Esophagus squamous epithelium (tissue), 5 donors: ENCODE measurements around the gene RIMKLB. TPM values are rescaled to one million over a fixed set of nuclear protein-coding genes. Genes with fewer than 3 reads are reported as not detected.
"Not testable (repeated sequence)": the region's sequence is repeated elsewhere in the genome, so short reads cannot be mapped to it uniquely, and the experiment has no call there.

Source experiments
- DNase-seq: peaks from one replicate; lab custom pipeline; 2025; lab: John Stamatoyannopoulos, UW
- H3K27ac ChIP-seq, 4 donors: fragments of 200-600 bp; sonication (generic); one replicate each; pipeline ENCODE4 v1.5.1; 2016 to 2019; ENCODE audit warnings: mild to moderate bottlenecking in 1 of 4
- H3K27me3 ChIP-seq, 4 donors: fragments of 200-600 bp; sonication (generic); 1 replicate in 3 of 4; 2 replicates in 1 of 4; pipeline versions ENCODE4 v1.5.1 to v1.6.0; 2017 to 2021; ENCODE audit warnings: antibody characterized with exemption in 1 of 4
- H3K36me3 ChIP-seq, 3 donors: fragments of 200-600 bp; sonication (generic); one replicate each; pipeline ENCODE4 v1.5.1; 2016 to 2019
- H3K4me1 ChIP-seq, 3 donors: fragments of 200-600 bp; sonication (generic); one replicate each; pipeline ENCODE4 v1.5.1; 2017 to 2019
- H3K4me3 ChIP-seq, 4 donors: fragments of 200-600 bp; sonication (generic); 1 replicate in 3 of 4; 2 replicates in 1 of 4; pipeline ENCODE4 v1.5.1; 2016 to 2019; ENCODE audit warnings: mild to moderate bottlenecking in 2 of 4, moderate library complexity in 1 of 4
- H3K9me3 ChIP-seq, 3 donors: fragments of 200-600 bp; sonication (generic); one replicate each; pipeline ENCODE4 v1.5.1; 2016 to 2019
- CTCF ChIP-seq, 6 experiments: fragments of 450-650 bp in 4 of 6; fragments of 200-600 bp in 2 of 6; sonication (generic) in 2 of 6; IDR thresholded peaks; one replicate each; pipeline ENCODE4 v1.5.1; 2016 to 2019; ENCODE audit warnings: antibody characterized with exemption in 6 of 6, mild to moderate bottlenecking in 4 of 6, moderate library complexity in 4 of 6
- POLR2A ChIP-seq, 4 donors: fragments of 450-650 bp; IDR thresholded peaks; one replicate each; pipeline ENCODE4 v1.6.1; 2017; ENCODE audit warnings: antibody characterized with exemption in 4 of 4, mild to moderate bottlenecking in 4 of 4, moderate library complexity in 3 of 4
- WGBS, 2 donors: methylation state at CpG; one replicate each; pipeline ENCODE4 v1.1.5; 2018; 5-methylcytosine and 5-hydroxymethylcytosine counted together
- intact Hi-C: fragments of 100-400 bp; cut with DNase I; formaldehyde crosslinking; loops from one replicate; pipeline ENCODE4 v1.15.0; 2022
- total RNA-seq, 4 donors: library from RNA; depleted of rRNA; stranded (reverse); fragments of >200 nt; gene quantifications; one replicate each; pipeline ENCODE4 v1.1.0, GENCODE V29; 2016
- donor health status: DM: yes; HTN: yes; CAD: no.

Gene RIMKLB
- total RNA-seq, 4 donors from 2014 or later: 8.0 to 37.8 (median 15.0) TPM

GRCh38 chr12:8709124-8709830 lies 11.5 kb downstream of the RIMKLB start:
- intact Hi-C loops: no loop called here
- TF ChIP-seq POLR2A (IDR thresholded peaks at IDR 0.05): no peak
- peak in 1 of 6 experiments; percentile 4 for TF ChIP-seq CTCF (IDR thresholded peaks at IDR 0.05)
- Histone ChIP-seq H3K27me3 (no peaks in the 10 kb centered on the region), H3K36me3 (no peaks in the 10 kb centered on the region), H3K27ac (peak overlapping the region; percentile 42 to 68 (median 50)), H3K4me1 (peaks cover 0 to 46% (median 0%) of the 10 kb centered on the region in 3 donors), H3K4me3 (peak overlapping the region in 3 of 4 donors; percentile 23 to 56 (median 27)), H3K9me3 (no peaks in the 10 kb centered on the region)
- 22 to 41% methylated on average over 5 to 6 of the region's 6 CpGs for WGBS, 2 donors
- DNase-seq: no peak

GRCh38 chr12:8712572-8712971 lies 14.8 kb downstream of the RIMKLB start:
- 32 to 48% methylated on average over 2 of the region's 2 CpGs for WGBS, 2 donors
- H3K36me3 ChIP-seq: peaks cover 0 to 11% (median 0%) of the 10 kb centered on the region in 3 donors
- no peak overlapping the region for H3K4me3 ChIP-seq
- DNase-seq: no peak
- H3K27me3 ChIP-seq: no peaks in the 10 kb centered on the region
- intact Hi-C loops: no loop called here
- no peaks in the 10 kb centered on the region for H3K9me3 ChIP-seq
- H3K4me1 ChIP-seq: peaks cover 0 to 46% (median 0%) of the 10 kb centered on the region in 3 donors
- H3K27ac ChIP-seq: peak overlapping the region in 1 of 4 donors; percentile 43
- no peak for TF ChIP-seq CTCF (IDR thresholded peaks at IDR 0.05)
- no peak for TF ChIP-seq POLR2A (IDR thresholded peaks at IDR 0.05)

GRCh38 chr12:8722286-8722800 lies 24.6 kb downstream of the RIMKLB start:
- Histone ChIP-seq H3K9me3 (no peaks in the 10 kb centered on the region), H3K4me1 (no peaks in the 10 kb centered on the region), H3K36me3 (peaks cover 0 to 35% (median 0%) of the 10 kb centered on the region in 3 donors), H3K4me3 (no peak overlapping the region), H3K27me3 (no peaks in the 10 kb centered on the region), H3K27ac (no peak overlapping the region)
- intact Hi-C loops: no loop called here
- WGBS, 2 donors: 91 to 100% methylated on average over 3 of the region's 3 CpGs
- TF ChIP-seq CTCF (IDR thresholded peaks at IDR 0.05) (no peak), POLR2A (IDR thresholded peaks at IDR 0.05) (no peak)
- DNase-seq: no peak

DNA sequence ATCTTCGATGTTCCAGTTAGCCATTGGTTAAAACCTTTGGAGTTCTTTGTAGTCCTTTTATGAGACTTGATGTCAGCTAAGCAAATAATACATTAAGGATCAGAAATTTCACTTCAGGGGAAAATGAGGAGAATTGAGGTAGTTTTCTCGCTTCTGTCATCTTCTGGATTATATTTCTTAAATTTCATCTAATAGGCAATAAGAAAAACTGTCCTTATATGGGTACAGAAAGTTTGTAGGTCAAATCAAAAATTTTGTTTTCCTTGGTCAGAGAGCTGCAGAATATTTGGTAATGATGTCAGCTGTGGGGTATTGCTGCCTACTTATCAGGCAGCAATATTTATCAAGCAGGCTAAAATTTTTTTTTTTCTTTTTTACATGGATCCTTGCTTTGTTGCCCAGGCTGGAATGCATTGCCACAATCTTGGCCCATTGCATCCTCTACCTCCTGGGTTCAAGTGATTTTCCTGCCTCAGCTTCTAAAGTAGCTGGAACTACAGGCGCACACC lies 37.1 kb downstream of the RIMKLB start:
- peak overlapping the region in 2 of 4 donors; percentile 4 to 54 for H3K27ac ChIP-seq
- WGBS, 2 donors: 74 to 87% methylated on average over 3 of the region's 3 CpGs
- no peak for DNase-seq
- H3K36me3 ChIP-seq: no peaks in the 10 kb centered on the region
- H3K27me3 ChIP-seq: no peaks in the 10 kb centered on the region
- H3K4me3 ChIP-seq: no peak overlapping the region
- TF ChIP-seq CTCF (IDR thresholded peaks at IDR 0.05) (no peak), POLR2A (IDR thresholded peaks at IDR 0.05) (no peak)
- intact Hi-C loops: no loop called here
- H3K9me3 ChIP-seq: no peaks in the 10 kb centered on the region
- H3K4me1 ChIP-seq: peaks cover 0 to 19% (median 7%) of the 10 kb centered on the region in 3 donors

- Histone ChIP-seq H3K4me1 (peaks cover 0 to 8% (median 0%) of the 10 kb centered on the region in 3 donors), H3K27me3 (no peaks in the 10 kb centered on the region), H3K36me3 (peaks cover 0 to 5% (median 0%) of the 10 kb centered on the region in 3 donors), H3K9me3 (no peaks in the 10 kb centered on the region), H3K4me3 (no peak overlapping the region), H3K27ac (no peak overlapping the region)
- DNase-seq: no peak
- intact Hi-C loops: no loop called here
- WGBS, 2 donors: 80 to 92% methylated on average over 1 of the region's 1 CpG
- TF ChIP-seq CTCF (IDR thresholded peaks at IDR 0.05) (no peak), POLR2A (IDR thresholded peaks at IDR 0.05) (no peak)
Measured at GRCh38 chr12:8742501-8742900, 44.7 kb downstream of the RIMKLB start.

DNA sequence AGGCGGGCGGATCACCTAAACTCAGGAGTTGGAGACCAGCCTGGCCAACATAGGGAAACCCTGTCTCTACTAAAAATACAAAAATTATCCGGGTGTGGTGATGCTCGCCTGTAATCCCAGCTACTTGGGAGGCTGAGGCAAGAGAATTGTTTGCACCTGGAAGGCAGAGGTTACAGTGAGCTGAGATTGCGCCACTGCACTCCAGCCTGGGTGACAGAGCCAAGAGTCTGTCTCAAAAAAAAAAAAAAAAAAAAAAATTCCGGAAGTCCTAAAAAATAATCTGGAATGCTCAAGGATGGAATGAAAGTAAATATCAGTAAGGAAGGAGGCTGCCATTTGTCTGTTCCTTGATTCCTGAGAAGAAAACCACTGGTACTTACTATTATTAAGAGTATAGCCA lies 45.3 kb downstream of the RIMKLB start:
- intact Hi-C loops, H3K36me3 ChIP-seq, H3K4me1 ChIP-seq, DNase-seq, H3K27ac ChIP-seq, H3K9me3 ChIP-seq, H3K4me3 ChIP-seq, H3K27me3 ChIP-seq: not testable (repeated sequence)
- 87 to 90% methylated on average over 4 to 6 of the region's 6 CpGs for WGBS, 2 donors

GRCh38 chr12:8745631-8746030 lies 47.8 kb downstream of the RIMKLB start:
- intact Hi-C loops, H3K4me1 ChIP-seq, H3K4me3 ChIP-seq, DNase-seq, H3K9me3 ChIP-seq, H3K27me3 ChIP-seq, H3K27ac ChIP-seq: not testable (repeated sequence)
- peaks cover 0 to 14% (median 0%) of the 10 kb centered on the region in 3 donors for H3K36me3 ChIP-seq
- WGBS, 2 donors: 84 to 89% methylated on average over 5 to 8 of the region's 8 CpGs
